GM21528 (cell line): ENCODE measurements around the gene DCX.

Experiments used
- ATAC-seq: cut with Tn5 transposase; IDR thresholded peaks from one replicate; pipeline ENCODE4 v1.9.1; 2021; ENCODE audit warnings: mild to moderate bottlenecking, moderate library complexity; ENCODE audit not compliant: unreplicated experiment, low FRiP score

The DCX gene

GRCh38 chrX:111322231-111322855 lies 89.6 kb downstream of the DCX start:
- ATAC-seq: no peak

DNA sequence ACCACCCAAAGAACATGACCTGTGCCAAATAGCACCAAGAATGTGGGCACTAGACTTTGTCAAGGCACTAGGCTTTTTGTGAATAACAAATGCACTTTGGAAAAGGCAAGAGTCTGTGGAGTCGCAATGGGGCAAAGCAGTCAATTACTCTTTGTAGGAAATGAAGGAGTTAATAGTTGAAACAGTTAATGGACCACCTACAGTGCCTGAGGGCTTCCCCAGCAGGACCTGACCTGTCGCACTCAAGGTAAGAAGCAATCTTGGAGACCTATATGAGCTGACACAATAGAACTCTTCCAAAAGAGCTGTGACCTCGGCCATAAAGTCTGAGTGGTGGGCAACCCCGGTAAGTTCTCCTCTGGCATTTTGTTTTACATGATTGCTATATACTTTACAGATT lies 92.5 kb downstream of the DCX start:
- ATAC-seq: no peak

GRCh38 chrX:111318901-111319300 lies 93.1 kb downstream of the DCX start:
- ATAC-seq: no peak

- no peak for ATAC-seq
Measured at GRCh38 chrX:111309083-111309482, 102.9 kb downstream of the DCX start.

DNA sequence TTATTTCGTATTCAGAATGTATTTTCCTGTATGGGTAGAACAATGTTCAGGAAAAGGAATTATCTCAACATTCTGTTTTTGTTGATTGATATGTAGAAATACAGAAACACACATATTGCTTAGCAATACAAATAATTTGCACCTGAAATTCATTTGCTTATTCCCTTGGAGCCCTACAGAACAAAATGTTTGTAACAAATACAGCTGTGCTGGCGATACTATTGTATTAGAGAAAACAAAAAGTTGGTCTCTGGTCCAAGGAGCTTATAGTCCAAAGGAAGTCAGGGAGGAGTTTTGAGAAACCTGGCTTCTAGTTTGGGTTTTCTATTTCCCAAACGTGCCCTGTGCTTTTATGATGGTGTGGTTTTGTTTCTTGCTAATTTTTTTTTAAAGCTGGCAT lies 104.0 kb downstream of the DCX start:
- ATAC-seq: no peak

DNA sequence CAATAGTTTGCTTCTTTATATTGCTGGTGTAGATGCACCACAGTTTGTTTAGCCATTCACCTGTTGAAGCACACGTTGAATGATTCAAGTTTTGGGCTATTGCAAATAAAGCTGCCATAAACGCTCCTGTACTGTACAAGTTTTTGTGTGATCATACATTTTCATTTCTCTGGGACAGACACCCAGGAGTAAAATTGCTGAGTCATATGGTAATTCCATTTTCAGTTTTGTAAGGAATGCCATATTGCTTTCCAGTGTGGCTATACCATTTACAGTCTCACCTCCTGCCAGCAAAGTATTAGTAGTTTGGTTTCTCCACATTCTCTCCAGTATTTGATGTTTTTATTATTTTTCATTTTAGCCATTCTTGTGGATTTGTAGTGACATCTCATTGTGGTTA lies 109.7 kb downstream of the DCX start:
- ATAC-seq: no peak

DNA sequence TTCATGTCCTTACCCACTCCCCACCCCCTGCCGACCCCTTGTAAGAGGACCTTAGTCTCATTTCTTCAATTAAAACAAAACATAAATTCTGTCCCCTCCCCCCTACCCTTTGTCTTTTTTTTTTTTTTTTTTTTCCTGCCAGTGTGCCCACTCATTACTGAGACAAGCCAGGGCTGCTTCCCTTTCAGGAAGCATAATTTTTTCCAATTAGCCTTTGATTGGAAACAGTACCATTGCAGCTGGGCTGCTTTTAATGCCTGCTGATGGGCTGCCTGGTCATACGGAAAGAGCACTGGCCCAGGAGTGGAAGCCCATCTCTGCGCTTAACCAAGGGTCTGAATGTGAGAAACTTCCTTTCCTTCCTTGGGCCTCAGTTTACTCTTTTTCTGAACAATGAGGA lies 123.2 kb downstream of the DCX start:
- no peak for ATAC-seq

DNA sequence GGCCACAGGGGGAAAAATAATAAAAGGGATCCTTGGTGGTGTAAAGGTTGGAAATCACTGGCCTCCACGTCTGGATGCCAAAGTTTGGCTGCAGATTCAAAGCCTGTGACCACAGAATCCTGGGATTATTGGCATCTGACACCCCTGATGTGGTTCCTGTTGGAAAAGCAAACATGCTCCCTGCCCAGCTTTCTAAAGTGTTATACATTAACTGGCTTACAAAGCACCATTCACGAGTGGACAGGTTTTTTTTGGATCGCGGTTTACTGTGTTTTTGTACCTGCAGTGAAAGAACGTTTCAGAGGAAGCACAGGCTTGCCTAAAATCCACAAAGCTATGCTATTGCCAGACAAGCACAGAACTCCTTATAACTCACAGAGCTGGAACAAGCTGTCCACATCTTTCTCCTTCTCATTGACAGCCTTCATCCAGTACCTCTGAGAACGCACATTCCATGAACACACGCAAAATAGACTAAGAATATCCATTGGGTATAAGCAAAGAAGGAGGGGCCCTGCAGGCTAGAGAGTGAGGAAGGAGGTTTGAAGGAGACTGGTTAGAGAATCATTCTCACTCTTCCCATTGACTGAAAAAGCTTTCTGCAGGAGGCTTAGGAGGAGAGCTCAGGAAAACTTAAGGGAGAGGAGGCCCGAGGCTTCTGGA lies 127.2 kb downstream of the DCX start:
- no peak for ATAC-seq

DNA sequence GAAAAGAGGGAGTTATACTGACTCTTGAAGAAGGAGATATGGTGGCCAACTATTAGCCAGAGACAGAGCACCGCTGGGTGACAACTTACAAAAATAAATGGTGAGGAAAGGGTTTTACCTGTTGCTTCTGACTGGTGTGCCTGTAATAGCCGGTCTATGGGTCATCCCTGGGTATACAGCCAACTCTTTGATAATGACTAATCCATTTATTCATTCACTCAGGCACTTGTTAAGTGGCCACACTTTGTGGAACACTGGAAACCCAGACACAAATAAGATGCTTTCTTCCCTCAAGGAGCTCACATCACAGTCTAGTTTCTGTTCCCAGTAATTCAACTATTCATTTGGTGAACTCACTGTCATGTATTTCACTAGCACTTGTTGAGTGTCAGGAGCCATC lies 128.5 kb downstream of the DCX start:
- ATAC-seq: no peak

GRCh38 chrX:111282991-111283390 lies 129.0 kb downstream of the DCX start:
- no peak for ATAC-seq

DNA sequence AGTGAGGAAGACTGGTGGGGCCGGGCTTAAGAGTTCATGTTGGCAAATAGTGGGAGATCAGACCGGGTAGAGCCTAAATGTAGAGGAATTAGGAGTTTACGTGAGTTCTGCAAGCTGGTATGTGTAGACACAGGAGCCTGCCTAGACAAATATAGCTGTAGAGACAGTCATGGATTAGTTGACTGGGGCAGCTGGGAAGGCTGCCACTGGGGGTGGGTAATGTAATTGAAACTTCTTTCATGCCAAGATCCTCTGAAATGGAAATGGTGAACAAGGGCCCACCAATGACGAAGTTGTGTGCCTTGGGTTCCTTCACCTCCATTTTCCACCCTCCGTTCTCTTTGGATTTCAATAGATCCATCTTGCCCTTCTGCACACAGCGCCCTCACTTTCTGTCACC lies 129.9 kb downstream of the DCX start:
- ATAC-seq: no peak

DNA sequence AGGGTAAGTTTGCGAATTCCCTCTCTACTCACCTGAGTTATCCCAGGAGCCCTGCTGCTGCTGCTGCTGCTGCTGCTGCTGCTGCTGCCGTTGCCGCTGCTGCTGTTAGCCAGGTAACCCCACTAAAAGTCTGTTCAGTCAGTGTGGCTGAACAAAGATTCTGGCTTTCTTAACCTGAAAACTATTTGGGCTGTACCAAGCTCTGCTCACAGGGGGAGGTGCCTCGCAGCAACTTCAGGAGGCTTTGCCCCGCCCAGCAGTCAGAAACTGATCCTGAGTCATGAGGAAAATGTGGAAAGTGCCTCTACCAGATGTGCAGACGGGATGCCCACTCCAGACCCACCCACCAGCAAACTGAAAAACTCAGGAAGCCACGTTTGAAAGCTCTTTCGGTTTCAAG lies 141.7 kb downstream of the DCX start, which contains the start of gene CAPN6:
CAPN6 (minus strand) TSS at position 145 of the 400 bp plus-strand sequence. CDS start 6,547 bp downstream, outside the sequence.
- ATAC-seq: no peak

GRCh38 chrX:111268506-111268905 lies 143.5 kb downstream of the DCX start:
- no peak for ATAC-seq

DNA sequence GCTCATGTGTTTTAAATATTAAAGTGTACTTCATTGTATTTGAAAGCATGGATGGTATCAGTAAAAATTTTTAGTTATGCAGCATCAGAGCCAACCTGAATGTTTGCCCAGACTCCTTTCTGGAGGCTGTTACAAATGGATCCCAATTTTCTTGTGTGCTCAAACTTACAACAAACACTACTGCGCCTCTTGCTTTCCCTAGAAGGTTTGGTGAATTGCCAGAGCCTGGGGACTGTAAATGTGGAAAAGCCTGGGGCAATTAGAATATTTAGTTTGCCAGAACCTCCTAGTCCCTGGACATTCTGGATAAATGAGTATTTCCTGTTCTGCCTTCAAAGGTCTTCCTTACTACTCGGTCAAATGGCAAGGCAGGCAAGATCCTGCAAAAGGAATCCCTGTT lies 146.5 kb downstream of the DCX start:
- no peak for ATAC-seq

DNA sequence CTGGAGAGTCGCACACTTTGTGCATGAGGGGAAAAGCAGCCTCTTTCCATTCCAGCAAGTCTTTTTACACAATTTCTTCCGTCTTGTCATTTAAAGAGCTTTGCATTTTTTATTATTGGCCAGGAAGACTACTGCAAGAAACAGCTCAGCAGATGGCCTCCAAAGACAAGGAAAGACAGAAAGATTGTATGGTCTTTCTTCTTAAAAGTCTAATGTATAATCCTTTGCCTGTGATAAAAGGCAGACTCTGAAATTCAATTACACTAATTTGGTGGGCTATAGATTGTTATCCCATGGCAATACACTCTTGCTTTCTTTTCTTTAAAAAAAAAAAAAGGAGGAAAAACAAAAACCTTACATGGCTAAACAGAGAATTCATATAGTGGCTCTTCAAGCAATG lies 147.6 kb downstream of the DCX start:
- no peak for ATAC-seq

- no peak for ATAC-seq
Measured at GRCh38 chrX:111262086-111262485, 149.9 kb downstream of the DCX start.

DNA sequence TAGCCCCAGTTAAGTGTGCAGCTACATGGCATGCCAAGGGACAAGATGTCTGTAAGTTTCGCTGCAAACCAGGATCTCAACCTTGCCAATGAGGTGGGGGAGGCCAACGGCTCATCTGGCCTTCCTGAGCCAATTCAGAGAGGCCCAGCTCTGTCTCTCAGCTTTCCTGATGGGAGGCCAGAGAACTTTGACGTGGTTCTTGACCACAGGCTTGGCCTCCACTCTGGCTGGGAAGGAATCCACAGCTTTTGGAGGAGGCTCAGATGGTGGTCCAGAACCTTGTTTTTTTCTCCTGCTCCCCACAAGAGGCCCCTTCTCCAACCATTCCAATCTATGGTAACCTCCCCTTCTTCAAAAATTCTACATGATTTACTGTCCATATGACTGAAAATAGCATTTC lies 151.5 kb downstream of the DCX start:
- ATAC-seq: no peak

GRCh38 chrX:111259559-111259958 lies 152.4 kb downstream of the DCX start:
- ATAC-seq: no peak

DNA sequence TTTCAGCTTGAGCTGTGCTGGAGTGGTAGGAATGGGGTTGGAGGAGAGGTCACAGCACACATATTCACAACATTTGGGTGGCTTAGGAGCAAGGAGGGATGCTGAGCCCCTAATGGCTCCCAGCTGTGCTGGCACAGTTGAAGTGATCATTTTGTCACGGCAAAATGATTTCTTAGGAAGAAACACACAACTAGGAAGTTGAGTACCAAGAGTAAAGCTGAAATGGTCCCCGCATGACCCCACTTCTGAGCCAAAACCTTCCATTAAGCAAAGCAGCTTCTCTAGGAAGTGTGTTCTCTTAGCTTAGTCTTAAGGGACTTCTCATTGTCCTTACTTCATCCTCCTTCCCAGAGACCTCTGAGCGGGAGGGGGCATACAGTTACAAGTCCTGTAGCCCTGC lies 154.3 kb downstream of the DCX start:
- ATAC-seq: no peak

GRCh38 chrX:111254896-111255693 lies 156.9 kb downstream of the DCX start:
- ATAC-seq: no peak

GRCh38 chrX:111244235-111244750 lies 167.7 kb downstream of the DCX start:
- ATAC-seq: no peak
